Liver (tissue), 9 donors: Measurements from ENCODE around the gene OR2T10. TPM values are rescaled to one million over a fixed set of nuclear protein-coding genes. Genes with fewer than 3 reads are reported as not detected.

ENCODE experiments used
- DNase-seq: peaks from one replicate; pipeline ENCODE4 v3.0.0-alpha.2; 2017; ENCODE audit warnings: low spot score
- H3K27ac ChIP-seq, 2 donors: one replicate each; pipeline ENCODE4 v1.7.0; 2013; ENCODE audit warnings: inconsistent platforms in 2 of 2, low read length in 2 of 2, control low read depth in 1 of 2, low read depth in 1 of 2, mild to moderate bottlenecking in 1 of 2
- H3K27me3 ChIP-seq, 4 donors: one replicate each; pipeline versions ENCODE4 v1.6.1 to v1.7.0; 2013; ENCODE audit warnings: low read length in 3 of 4, inconsistent platforms in 1 of 4, mild to moderate bottlenecking in 1 of 4, moderate library complexity in 1 of 4; ENCODE audit not compliant: control insufficient read depth in 4 of 4, insufficient read depth in 4 of 4
- H3K36me3 ChIP-seq, 4 donors: one replicate each; pipeline versions ENCODE4 v1.6.1 to v1.7.0; 2013; ENCODE audit warnings: low read length in 3 of 4, mild to moderate bottlenecking in 3 of 4, low read depth in 1 of 4, moderate library complexity in 1 of 4; ENCODE audit not compliant: control insufficient read depth in 4 of 4, insufficient read depth in 3 of 4
- H3K4me1 ChIP-seq, 4 donors: one replicate each; pipeline versions ENCODE4 v1.6.1 to v1.7.0; 2013; ENCODE audit warnings: low read length in 3 of 4, mild to moderate bottlenecking in 3 of 4, moderate library complexity in 1 of 4; ENCODE audit not compliant: control insufficient read depth in 4 of 4, insufficient read depth in 4 of 4
- H3K4me3 ChIP-seq, 3 donors: one replicate each; pipeline versions ENCODE4 v1.6.1 to v1.7.0; 2013; ENCODE audit warnings: low read length in 3 of 3, control low read depth in 1 of 3, low read depth in 1 of 3, mild to moderate bottlenecking in 1 of 3
- H3K9ac ChIP-seq, 2 donors: one replicate each; pipeline ENCODE4 v1.7.0; 2013; ENCODE audit warnings: low read length in 2 of 2, mild to moderate bottlenecking in 2 of 2, moderate library complexity in 2 of 2, control low read depth in 1 of 2, low read depth in 1 of 2
- H3K9me3 ChIP-seq, 4 donors: one replicate each; pipeline versions ENCODE4 v1.6.1 to v1.7.0; 2013; ENCODE audit warnings: low read length in 3 of 4; ENCODE audit not compliant: control insufficient read depth in 4 of 4
- EGR1 ChIP-seq, 2 donors: IDR thresholded peaks; 2 replicates each; pipeline ENCODE4 v1.6.1; 2016 to 2018; ENCODE audit warnings: antibody characterized with exemption in 2 of 2, low read depth in 2 of 2
- FOXA1 ChIP-seq: IDR thresholded peaks from 2 replicates; pipeline ENCODE4 v1.6.1; 2016; ENCODE audit warnings: antibody characterized with exemption
- FOXA2 ChIP-seq: IDR thresholded peaks from 2 replicates; pipeline ENCODE4 v1.6.1; 2016; ENCODE audit warnings: antibody characterized with exemption
- GABPA ChIP-seq, 2 donors: IDR thresholded peaks in 1 of 2; conservative IDR thresholded peaks in 1 of 2; 2 replicates each; pipeline ENCODE4 v1.6.1; 2016; ENCODE audit warnings: antibody characterized with exemption in 2 of 2, mild to moderate bottlenecking in 1 of 2, moderate library complexity in 1 of 2
- HNF4A ChIP-seq, 2 donors: conservative IDR thresholded peaks; 2 replicates each; pipeline ENCODE4 v1.6.1; 2016; ENCODE audit warnings: antibody characterized with exemption in 2 of 2, mild to moderate bottlenecking in 2 of 2
- HNF4G ChIP-seq: IDR thresholded peaks from 2 replicates; pipeline ENCODE4 v1.6.1; 2016; ENCODE audit warnings: antibody characterized with exemption
- JUND ChIP-seq, 2 donors: IDR thresholded peaks; 2 replicates each; pipeline ENCODE4 v1.6.1; 2016; ENCODE audit warnings: antibody characterized with exemption in 2 of 2
- MAX ChIP-seq: IDR thresholded peaks from 2 replicates; pipeline ENCODE4 v1.6.1; 2016; ENCODE audit warnings: antibody characterized with exemption
- NR2F2 ChIP-seq: IDR thresholded peaks from 2 replicates; pipeline ENCODE4 v1.6.1; 2016; ENCODE audit warnings: antibody characterized with exemption
- RAD21 ChIP-seq, 2 donors: IDR thresholded peaks; 2 replicates each; pipeline ENCODE4 v1.6.1; 2016; ENCODE audit warnings: antibody characterized with exemption in 2 of 2, mild to moderate bottlenecking in 2 of 2
- REST ChIP-seq: IDR thresholded peaks from 2 replicates; pipeline ENCODE4 v1.6.1; 2016; ENCODE audit warnings: antibody characterized with exemption, mild to moderate bottlenecking
- RXRA ChIP-seq, 2 donors: IDR thresholded peaks; 2 replicates each; pipeline ENCODE4 v1.6.1; 2017 to 2018; ENCODE audit warnings: antibody characterized with exemption in 2 of 2, mild to moderate bottlenecking in 1 of 2
- SP1 ChIP-seq: IDR thresholded peaks from 2 replicates; pipeline ENCODE4 v1.6.1; 2018; ENCODE audit warnings: antibody characterized with exemption, mild to moderate bottlenecking
- TAF1 ChIP-seq: conservative IDR thresholded peaks from 2 replicates; pipeline ENCODE4 v1.6.1; 2016; ENCODE audit warnings: antibody characterized with exemption, mild to moderate bottlenecking
- YY1 ChIP-seq: IDR thresholded peaks from 2 replicates; pipeline ENCODE4 v1.6.1; 2016; ENCODE audit warnings: antibody characterized with exemption, mild to moderate bottlenecking
- WGBS: extraction: QIAGEN DNeasy Blood & Tissue Kit; methylation state at CpG from one replicate; pipeline ENCODE4 v1.1.7; 2013; 5-methylcytosine and 5-hydroxymethylcytosine counted together
- polyA plus RNA-seq, 2 donors: library from polyadenylated mRNA; stranded (reverse) in 1 of 2; unstranded in 1 of 2; fragments of 200-250 nt in 1 of 2; fragments of >200 nt in 1 of 2; fragmentation: Nextera tagmentation in 1 of 2; extraction: Ambion mirVana in 1 of 2; gene quantifications; one replicate each; pipeline versions ENCODE4 v1.2.1 to v1.2.3, GENCODE V29; 2013 to 2015
- total RNA-seq, 2 donors: library from RNA; depleted of rRNA; stranded (reverse); fragments of >200 nt; gene quantifications; one replicate each; pipeline ENCODE4 v1.2.3, GENCODE V29; 2014
- TF ChIP-seq, protein P1 (sequence below): IDR thresholded peaks from 2 replicates; pipeline ENCODE4 v1.6.1; 2016; ENCODE audit warnings: antibody characterized with exemption
- TF ChIP-seq, protein P2 (sequence below): IDR thresholded peaks from 2 replicates; pipeline ENCODE4 v1.6.1; 2016; ENCODE audit warnings: antibody characterized with exemption
- TF ChIP-seq, protein P3 (sequence below): fragments of 150-350 bp; IDR thresholded peaks from 2 replicates; pipeline ENCODE4 v1.5.1; 2017; ENCODE audit warnings: improper control_type of control experiment, low read depth, low read length; ENCODE audit not compliant: missing input control
- donor health status: healthy.
- donor health status: healthy.
- donor health status: healthy.
- donor health status: healthy.
- donor health status: healthy.

OR2T10 gene
- total and polyA plus RNA-seq, 4 donors = not detected

- TF ChIP-seq, protein P1, sequence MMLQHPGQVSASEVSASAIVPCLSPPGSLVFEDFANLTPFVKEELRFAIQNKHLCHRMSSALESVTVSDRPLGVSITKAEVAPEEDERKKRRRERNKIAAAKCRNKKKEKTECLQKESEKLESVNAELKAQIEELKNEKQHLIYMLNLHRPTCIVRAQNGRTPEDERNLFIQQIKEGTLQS = no peak
- TF ChIP-seq TAF1 = no peak
- TF ChIP-seq MAX = no peak
Observed at GRCh38 chr1:248593226-248593625, 4.3 kb downstream of the OR2T10 start (continued).

- no peak for DNase-seq
- Histone ChIP-seq H3K9ac (no peak overlapping the region), H3K27me3 (peaks cover 0 to 5% (median 0%) of the 10 kb centered on the region in 4 donors), H3K4me1 (no peaks in the 10 kb centered on the region), H3K27ac (no peak overlapping the region), H3K9me3 (no peaks in the 10 kb centered on the region), H3K36me3 (no peaks in the 10 kb centered on the region), H3K4me3 (no peak overlapping the region)
- WGBS = 60% methylated on average over 1 of the region's 1 CpG
- TF ChIP-seq JUND (IDR thresholded peaks at IDR 0.05) = no peak
- TF ChIP-seq RAD21 (IDR thresholded peaks at IDR 0.05) = no peak
- TF ChIP-seq HNF4G = no peak
- no peak for TF ChIP-seq HNF4A (conservative IDR thresholded peaks at IDR 0.05)
- TF ChIP-seq FOXA1 = no peak
- TF ChIP-seq RXRA (IDR thresholded peaks at IDR 0.05) = no peak
- TF ChIP-seq MAX = no peak
- TF ChIP-seq GABPA (IDR thresholded peaks at IDR 0.05 in 1 of 2, conservative IDR thresholded peaks at IDR 0.05 in 1 of 2) = no peak
Observed at GRCh38 chr1:248592655-248593054, 4.8 kb downstream of the OR2T10 start.

DNA sequence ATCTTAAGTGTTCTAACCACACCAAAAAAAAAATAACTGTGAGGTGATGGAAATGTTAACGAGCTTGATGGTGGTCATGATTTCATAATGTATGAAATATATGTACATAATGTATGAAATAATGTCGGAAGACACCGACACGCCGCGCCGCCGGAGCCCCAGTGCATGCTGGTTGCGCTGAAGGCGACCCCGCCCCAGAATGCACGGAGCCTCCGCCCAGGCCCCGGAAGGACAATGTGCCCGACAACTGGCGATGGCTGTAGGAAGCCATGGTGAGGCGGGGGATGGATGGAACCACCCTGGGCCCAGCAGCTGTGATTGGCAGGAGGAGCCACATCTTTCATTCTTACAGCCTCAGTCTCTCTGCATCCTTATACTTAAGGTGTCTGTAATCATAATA, 7.4 kb downstream of the OR2T10 start:
- no peak overlapping the region for H3K27ac ChIP-seq
- no peaks in the 10 kb centered on the region for H3K27me3 ChIP-seq
- no peak overlapping the region for H3K9ac ChIP-seq
- no peak for DNase-seq
- TF ChIP-seq RXRA (IDR thresholded peaks at IDR 0.05) (no peak), JUND (IDR thresholded peaks at IDR 0.05) (no peak), HNF4G (no peak), GABPA (IDR thresholded peaks at IDR 0.05 in 1 of 2, conservative IDR thresholded peaks at IDR 0.05 in 1 of 2) (no peak), RAD21 (IDR thresholded peaks at IDR 0.05) (no peak), MAX (no peak), TAF1 (no peak), FOXA1 (no peak), NR2F2 (no peak), YY1 (no peak), FOXA2 (no peak), HNF4A (conservative IDR thresholded peaks at IDR 0.05) (no peak), SP1 (no peak), EGR1 (IDR thresholded peaks at IDR 0.05; ENCODE audit: low read depth in 2 of 2) (no peak), REST (no peak)
- TF ChIP-seq, protein P2, sequence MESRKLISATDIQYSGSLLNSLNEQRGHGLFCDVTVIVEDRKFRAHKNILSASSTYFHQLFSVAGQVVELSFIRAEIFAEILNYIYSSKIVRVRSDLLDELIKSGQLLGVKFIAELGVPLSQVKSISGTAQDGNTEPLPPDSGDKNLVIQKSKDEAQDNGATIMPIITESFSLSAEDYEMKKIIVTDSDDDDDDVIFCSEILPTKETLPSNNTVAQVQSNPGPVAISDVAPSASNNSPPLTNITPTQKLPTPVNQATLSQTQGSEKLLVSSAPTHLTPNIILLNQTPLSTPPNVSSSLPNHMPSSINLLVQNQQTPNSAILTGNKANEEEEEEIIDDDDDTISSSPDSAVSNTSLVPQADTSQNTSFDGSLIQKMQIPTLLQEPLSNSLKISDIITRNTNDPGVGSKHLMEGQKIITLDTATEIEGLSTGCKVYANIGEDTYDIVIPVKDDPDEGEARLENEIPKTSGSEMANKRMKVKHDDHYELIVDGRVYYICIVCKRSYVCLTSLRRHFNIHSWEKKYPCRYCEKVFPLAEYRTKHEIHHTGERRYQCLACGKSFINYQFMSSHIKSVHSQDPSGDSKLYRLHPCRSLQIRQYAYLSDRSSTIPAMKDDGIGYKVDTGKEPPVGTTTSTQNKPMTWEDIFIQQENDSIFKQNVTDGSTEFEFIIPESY = no peak
- TF ChIP-seq, protein P3, sequence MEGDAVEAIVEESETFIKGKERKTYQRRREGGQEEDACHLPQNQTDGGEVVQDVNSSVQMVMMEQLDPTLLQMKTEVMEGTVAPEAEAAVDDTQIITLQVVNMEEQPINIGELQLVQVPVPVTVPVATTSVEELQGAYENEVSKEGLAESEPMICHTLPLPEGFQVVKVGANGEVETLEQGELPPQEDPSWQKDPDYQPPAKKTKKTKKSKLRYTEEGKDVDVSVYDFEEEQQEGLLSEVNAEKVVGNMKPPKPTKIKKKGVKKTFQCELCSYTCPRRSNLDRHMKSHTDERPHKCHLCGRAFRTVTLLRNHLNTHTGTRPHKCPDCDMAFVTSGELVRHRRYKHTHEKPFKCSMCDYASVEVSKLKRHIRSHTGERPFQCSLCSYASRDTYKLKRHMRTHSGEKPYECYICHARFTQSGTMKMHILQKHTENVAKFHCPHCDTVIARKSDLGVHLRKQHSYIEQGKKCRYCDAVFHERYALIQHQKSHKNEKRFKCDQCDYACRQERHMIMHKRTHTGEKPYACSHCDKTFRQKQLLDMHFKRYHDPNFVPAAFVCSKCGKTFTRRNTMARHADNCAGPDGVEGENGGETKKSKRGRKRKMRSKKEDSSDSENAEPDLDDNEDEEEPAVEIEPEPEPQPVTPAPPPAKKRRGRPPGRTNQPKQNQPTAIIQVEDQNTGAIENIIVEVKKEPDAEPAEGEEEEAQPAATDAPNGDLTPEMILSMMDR = no peak
- TF ChIP-seq, protein P1 = no peak
- H3K4me3 ChIP-seq = no peak overlapping the region
- H3K9me3 ChIP-seq = no peaks in the 10 kb centered on the region
- no peaks in the 10 kb centered on the region for H3K36me3 ChIP-seq
- WGBS = 90% methylated on average over 17 of the region's 17 CpGs
- no peaks in the 10 kb centered on the region for H3K4me1 ChIP-seq
